HepG2 (cell line): ENCODE data around the gene SPOCD1. TPM values are rescaled to one million over a fixed set of nuclear protein-coding genes. Genes with fewer than 3 reads are reported as not detected.
A peak's percentile ranks its signal among the peaks of the same experiment; 100 is the strongest.

ENCODE experiments used
- ATAC-seq: fragments of 200-7000 bp; cut with Tn5 transposase; 3 replicates; pipeline ENCODE4 v1.9.1; 2020; ENCODE audit warnings: mild to moderate bottlenecking, moderate library complexity
- BruUV-seq: library from RNA; stranded (reverse); fragments of 400-500 nt; replicated peaks from 2 replicates; lab custom pipeline; 2021; lab: Mats Ljungman, UMichigan
- CTCF ChIA-PET: fragments of 300-600 bp; formaldehyde crosslinking; extraction: SDS; loops from one replicate; lab custom pipeline; 2021; ENCODE audit warnings: low total read pairs, inconsistent platforms, low intra/inter-chr PET ratio; lab: Yijun Ruan, JAX
- POLR2A ChIA-PET: fragments of 350-600 bp; sonication (Branson Sonifier 250); formaldehyde crosslinking; loops from one replicate; lab custom pipeline; 2020; ENCODE audit warnings: antibody characterized with exemption, inconsistent platforms; lab: Yijun Ruan, JAX
- DNase-seq: peaks from one replicate; pipeline ENCODE4 v3.0.0-alpha.2; 2015; ENCODE audit warnings: low spot score
- FAIRE-seq: peaks from 3 replicates; lab custom pipeline; 2011; peaks lifted over from hg19 to GRCh38; lab: Jason Lieb, UNC
- H2AFZ ChIP-seq: one replicate; pipeline ENCODE4 v1.6.1; 2011; ENCODE audit warnings: low read length, inconsistent platforms
- H3K27ac ChIP-seq: fragments of 300-600 bp; 3 replicates; pipeline ENCODE4 v1.8.0; 2011; ENCODE audit warnings: mixed run types, mild to moderate bottlenecking, mixed read lengths, low read length, inconsistent platforms; ENCODE audit not compliant: insufficient read depth; ENCODE audit errors: extremely low read length
- H3K27me3 ChIP-seq, 2 experiments: fragments of 200-600 bp in 1 of 2; 2 replicates in 1 of 2; 3 replicates in 1 of 2; pipeline versions ENCODE4 v1.6.0 to v1.8.0; 2011; ENCODE audit warnings: low read length in 2 of 2, mild to moderate bottlenecking in 2 of 2, moderate library complexity in 2 of 2, inconsistent platforms in 1 of 2; ENCODE audit not compliant: insufficient read depth in 2 of 2, control insufficient read depth in 1 of 2
- H3K36me3 ChIP-seq, 2 experiments: fragments of 200-600 bp in 1 of 2; replicated peaks in 1 of 2; 2 replicates in 1 of 2; 3 replicates in 1 of 2; pipeline versions ENCODE4 v1.5.1 to v1.8.0; 2011; ENCODE audit warnings: low read length in 2 of 2, inconsistent platforms in 1 of 2; ENCODE audit not compliant: insufficient read depth in 2 of 2, control insufficient read depth in 1 of 2
- H3K4me1 ChIP-seq: 2 replicates; pipeline ENCODE4 v1.5.1; 2012; ENCODE audit warnings: low read length, inconsistent platforms; ENCODE audit not compliant: insufficient read depth
- H3K4me2 ChIP-seq: 2 replicates; pipeline ENCODE4 v1.6.0; 2011; ENCODE audit warnings: low read depth, low read length, inconsistent platforms
- H3K4me3 ChIP-seq, 3 experiments: fragments of 200-600 bp in 1 of 3; sonication (generic), shearing (Covaris generic) in 1 of 3; replicated peaks in 1 of 3; 2 replicates each; pipeline ENCODE4 v1.5.1; 2011 to 2016; ENCODE audit warnings: low read length in 3 of 3, inconsistent platforms in 2 of 3, low read depth in 2 of 3, mild to moderate bottlenecking in 2 of 3, control low read depth in 1 of 3, mixed read lengths in 1 of 3; ENCODE audit not compliant: insufficient read depth in 1 of 3
- H3K79me2 ChIP-seq: one replicate; pipeline ENCODE4 v1.6.1; 2011; ENCODE audit warnings: low read length, inconsistent platforms; ENCODE audit not compliant: insufficient read depth
- H3K9ac ChIP-seq: 2 replicates; pipeline ENCODE4 v1.6.0; 2011; ENCODE audit warnings: mild to moderate bottlenecking, low read depth, low read length, inconsistent platforms; ENCODE audit not compliant: insufficient read depth
- H3K9me3 ChIP-seq: 2 replicates; pipeline ENCODE4 v1.5.1; 2012; ENCODE audit warnings: mild to moderate bottlenecking, low read length
- H4K20me1 ChIP-seq: 2 replicates; pipeline ENCODE4 v1.6.0; 2011; ENCODE audit warnings: inconsistent platforms, mild to moderate bottlenecking, low read length, moderate library complexity; ENCODE audit not compliant: insufficient read depth
- CENPT ChIP-seq: sonication (generic); formaldehyde crosslinking; IDR thresholded peaks from 2 replicates; pipeline ENCODE4 v1.8.0; 2022; ENCODE audit warnings: low read depth, mild to moderate bottlenecking, moderate library complexity, missing genetic modification reagents
- HNF4A ChIP-seq: sonication (generic); formaldehyde crosslinking; IDR thresholded peaks from 2 replicates; pipeline ENCODE4 v1.4.0; 2020; ENCODE audit warnings: missing genetic modification reagents
- MAF1 ChIP-seq: sonication (generic); formaldehyde crosslinking; IDR thresholded peaks from 2 replicates; pipeline ENCODE4 v1.5.0; 2020; ENCODE audit warnings: missing genetic modification reagents, borderline replicate concordance
- MAX ChIP-seq: IDR thresholded peaks from 2 replicates; pipeline ENCODE4 v1.6.1; 2012; ENCODE audit warnings: inconsistent platforms
- MED13 ChIP-seq: sonication (generic); formaldehyde crosslinking; IDR thresholded peaks from 2 replicates; pipeline ENCODE4 v1.5.0; 2020; ENCODE audit warnings: missing genetic modification reagents
- PRDM4 ChIP-seq: sonication (generic); formaldehyde crosslinking; IDR thresholded peaks from 2 replicates; pipeline ENCODE4 v1.9.0; 2021; ENCODE audit warnings: missing genetic modification reagents, borderline replicate concordance
- PREB ChIP-seq: sonication (generic); formaldehyde crosslinking; IDR thresholded peaks from 2 replicates; pipeline ENCODE4 v1.4.0; 2020; ENCODE audit warnings: missing genetic modification reagents
- RBM39 ChIP-seq: fragments of 200-400 bp; formaldehyde crosslinking; IDR thresholded peaks from one replicate; pipeline ENCODE4 v1.6.1; 2018; ENCODE audit warnings: antibody characterized with exemption, mild to moderate bottlenecking, low read depth, low read length; ENCODE audit not compliant: poor library complexity, severe bottlenecking
- RNF2 ChIP-seq: fragments of 450-650 bp; conservative IDR thresholded peaks from 2 replicates; pipeline ENCODE4 v1.6.1; 2016; ENCODE audit warnings: low read depth
- SMC3 ChIP-seq: IDR thresholded peaks from 2 replicates; pipeline ENCODE4 v1.6.1; 2011; ENCODE audit warnings: low read length, improper control_type of control experiment
- ZBTB7A ChIP-seq: sonication (generic); formaldehyde crosslinking; IDR thresholded peaks from 2 replicates; pipeline ENCODE4 v1.8.0; 2022; ENCODE audit warnings: mild to moderate bottlenecking, missing genetic modification reagents
- ZKSCAN5 ChIP-seq: sonication (generic); formaldehyde crosslinking; IDR thresholded peaks from 2 replicates; pipeline ENCODE4 v1.5.1; 2020; ENCODE audit warnings: mild to moderate bottlenecking, missing genetic modification reagents
- ZNF589 ChIP-seq: sonication (generic); formaldehyde crosslinking; conservative IDR thresholded peaks from 2 replicates; pipeline ENCODE4 v1.8.0; 2022; ENCODE audit warnings: mild to moderate bottlenecking, moderate library complexity, missing genetic modification reagents
- ZNF766 ChIP-seq: sonication (generic); formaldehyde crosslinking; IDR thresholded peaks from 2 replicates; pipeline ENCODE4 v1.5.0; 2020; ENCODE audit warnings: missing genetic modification reagents, borderline replicate concordance
- ZNF780A ChIP-seq: sonication (generic); formaldehyde crosslinking; IDR thresholded peaks from 2 replicates; pipeline ENCODE4 v1.8.0; 2022; ENCODE audit warnings: mild to moderate bottlenecking, missing genetic modification reagents, moderate library complexity
- WGBS: methylation state at CpG from one replicate; pipeline ENCODE4 v1.1.6; 2017; ENCODE audit warnings: low lambda C conversion rate; 5-methylcytosine and 5-hydroxymethylcytosine counted together
- in situ Hi-C: cut with HindIII; loops from 2 replicates; pipeline ENCODE4 v1.10.0; 2017; ENCODE audit warnings: low pct_unique_long_range_greater_than_20kb; ENCODE audit not compliant: extremely low pct_ligation_motif_present
- intact Hi-C: fragments of 100-400 bp; cut with micrococcal nuclease; formaldehyde crosslinking; loops from one replicate; pipeline ENCODE4 v1.10.0; 2022; ENCODE audit not compliant: unreplicated experiment
- polyA plus RNA-seq, 8 experiments: library from polyadenylated mRNA; depleted of rRNA in 3 of 8; stranded (reverse) in 7 of 8; unstranded in 1 of 8; fragments of >200 nt; fragmentation: Illumina TruSeq in 4 of 8; extraction: Trizol in 4 of 8; gene quantifications; 2 replicates each; pipeline versions ENCODE4 v1.2.1 to v1.2.3, GENCODE V29; 2011 to 2016; ENCODE audit warnings: low read depth in 4 of 8, missing spikeins in 1 of 8, mixed read lengths in 1 of 8; ENCODE audit not compliant: insufficient read depth in 1 of 8
- total RNA-seq, 5 experiments: library from RNA; depleted of rRNA; stranded (reverse); fragments of >200 nt; fragmentation: Illumina TruSeq; extraction: Trizol; gene quantifications; 2 replicates each; pipeline ENCODE4 v1.2.3, GENCODE V29; 2016; ENCODE audit warnings: low read depth in 1 of 5

The SPOCD1 gene
- total and polyA plus RNA-seq, 2 of the 13 experiments (the other 11 are each of a cell fraction or from before 2014, with no cell fraction given), result 0.24 to 0.29 TPM

- TF ChIP-seq HNF4A (0 out of 2 replicates have a peak, but pooled peaks have one; percentile 20), SMC3 (peak; percentile 72; the same call in 1 of the 2 replicates), CENPT (CRISPR knock-in tag) (no peak), MED13 (no peak), PREB (CRISPR knock-in tag) (no peak), ZNF589 (CRISPR knock-in tag) (no peak), ZNF780A (no peak), ZNF766 (CRISPR knock-in tag) (no peak)
These were observed at the start of gene SPOCD1 (continued) for GRCh38 chr1:31815752-31816500.

- H3K79me2 ChIP-seq, result no peaks in the 10 kb centered on the region
- FAIRE-seq (no peak), DNase-seq (no peak), ATAC-seq (no peak)
- 72% methylated on average over 4 of the region's 4 CpGs for WGBS
- H3K4me2 ChIP-seq, result no peak overlapping the region
- H3K9ac ChIP-seq, result no peak overlapping the region
- TF ChIP-seq RBM39 (no peak), ZBTB7A (no peak), PRDM4 (no peak), MAX (no peak), MAF1 (no peak), RNF2 (no peak), ZKSCAN5 (CRISPR knock-in tag) (no peak)
- H2AFZ ChIP-seq, result no peak overlapping the region
- BruUV-seq, result no TSS peak
- ChIA-PET CTCF (interaction anchor here (1.6 kb wide), 1 partner anchor 102 kb away, joined by 6 read pairs; no protein-coding TSS in a partner anchor), POLR2A (no interaction called here)
- no peak overlapping the region for H3K4me3 ChIP-seq
- H3K27ac ChIP-seq, result no peak overlapping the region
- no peaks in the 10 kb centered on the region for H3K27me3 ChIP-seq
- H4K20me1 ChIP-seq, result no peaks in the 10 kb centered on the region
- in situ Hi-C loops, result no loop called here
- H3K9me3 ChIP-seq, result no peaks in the 10 kb centered on the region
- H3K4me1 ChIP-seq, result peaks cover 13% of the 10 kb centered on the region; the same call in 1 of the 2 replicates
- no peaks in the 10 kb centered on the region for H3K36me3 ChIP-seq
- intact Hi-C loops, result no loop called here
These were observed 46.2 kb upstream of the SPOCD1 start for GRCh38 chr1:31862071-31862470.
